Astrocyte (in vitro differentiated cells and primary cell): ENCODE data around the gene HERC6.

Experiments
- EZH2 ChIP-seq: IDR thresholded peaks from 2 replicates; pipeline ENCODE4 v1.6.1; 2012; ENCODE audit warnings: mild to moderate bottlenecking, low read length, inconsistent platforms; ENCODE audit not compliant: insufficient read depth
- TF ChIP-seq, protein P1 (sequence below): IDR thresholded peaks from 2 replicates; pipeline ENCODE4 v1.5.1; 2011; ENCODE audit warnings: low read depth, mild to moderate bottlenecking, inconsistent platforms, low read length, moderate library complexity; ENCODE audit not compliant: insufficient read depth

DNA sequence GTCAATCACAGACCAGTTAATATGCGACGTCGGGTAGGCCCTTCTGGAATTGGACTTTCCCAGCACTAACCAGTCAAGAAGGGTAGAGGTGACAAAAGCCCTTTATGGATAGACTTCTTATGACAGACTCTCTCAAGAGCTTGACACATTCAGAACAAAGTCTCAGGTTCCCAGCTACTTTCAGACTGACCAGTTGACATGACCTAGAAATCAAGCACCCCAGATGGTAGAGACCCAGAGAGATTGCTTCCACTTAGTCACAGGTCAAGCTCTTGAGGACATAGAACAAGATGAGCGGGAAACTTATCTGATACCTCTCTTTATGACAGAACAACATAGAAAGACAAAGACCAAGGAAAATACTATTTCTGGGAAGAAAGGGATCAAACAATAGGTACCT lies 21.4 kb upstream of the HERC6 start:
- TF ChIP-seq, protein P1, sequence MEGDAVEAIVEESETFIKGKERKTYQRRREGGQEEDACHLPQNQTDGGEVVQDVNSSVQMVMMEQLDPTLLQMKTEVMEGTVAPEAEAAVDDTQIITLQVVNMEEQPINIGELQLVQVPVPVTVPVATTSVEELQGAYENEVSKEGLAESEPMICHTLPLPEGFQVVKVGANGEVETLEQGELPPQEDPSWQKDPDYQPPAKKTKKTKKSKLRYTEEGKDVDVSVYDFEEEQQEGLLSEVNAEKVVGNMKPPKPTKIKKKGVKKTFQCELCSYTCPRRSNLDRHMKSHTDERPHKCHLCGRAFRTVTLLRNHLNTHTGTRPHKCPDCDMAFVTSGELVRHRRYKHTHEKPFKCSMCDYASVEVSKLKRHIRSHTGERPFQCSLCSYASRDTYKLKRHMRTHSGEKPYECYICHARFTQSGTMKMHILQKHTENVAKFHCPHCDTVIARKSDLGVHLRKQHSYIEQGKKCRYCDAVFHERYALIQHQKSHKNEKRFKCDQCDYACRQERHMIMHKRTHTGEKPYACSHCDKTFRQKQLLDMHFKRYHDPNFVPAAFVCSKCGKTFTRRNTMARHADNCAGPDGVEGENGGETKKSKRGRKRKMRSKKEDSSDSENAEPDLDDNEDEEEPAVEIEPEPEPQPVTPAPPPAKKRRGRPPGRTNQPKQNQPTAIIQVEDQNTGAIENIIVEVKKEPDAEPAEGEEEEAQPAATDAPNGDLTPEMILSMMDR = no peak
- TF ChIP-seq EZH2 = no peak
